ENCODE results near the gene MYZAP.

DNA sequence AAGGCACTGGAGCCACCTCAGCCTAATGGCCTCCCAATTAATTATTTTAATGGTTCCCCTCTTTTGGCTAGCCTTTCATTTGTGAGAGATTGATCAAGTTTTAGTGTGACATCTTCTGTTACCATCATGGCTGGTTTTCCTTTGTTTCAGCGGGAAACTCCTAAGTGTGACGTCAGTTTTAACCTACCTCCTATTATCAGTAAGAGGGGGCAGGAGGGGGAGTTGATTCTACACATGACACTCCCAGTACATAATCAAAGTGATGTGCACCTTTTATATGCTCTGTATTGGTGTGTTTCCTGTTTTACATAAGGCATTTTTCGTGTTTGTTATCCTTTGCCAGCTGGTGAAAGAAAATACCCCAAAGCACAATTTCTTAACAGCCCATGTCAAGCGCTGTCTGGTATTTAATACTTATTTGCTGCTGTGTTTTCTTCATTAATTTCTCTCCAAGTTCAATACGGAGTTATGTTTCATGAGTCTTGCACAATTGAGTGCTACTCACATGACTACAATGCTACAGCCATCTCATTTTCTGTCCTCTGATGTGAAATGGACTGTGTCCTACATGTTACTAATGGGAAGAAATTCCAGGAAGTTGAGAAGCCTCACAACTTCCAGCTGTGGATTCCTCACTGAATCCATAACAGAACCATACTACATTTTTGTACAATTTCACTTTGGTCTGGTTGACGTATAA lies 62.6 kb downstream of the MYZAP start:
- TF ChIP-seq, protein P1, sequence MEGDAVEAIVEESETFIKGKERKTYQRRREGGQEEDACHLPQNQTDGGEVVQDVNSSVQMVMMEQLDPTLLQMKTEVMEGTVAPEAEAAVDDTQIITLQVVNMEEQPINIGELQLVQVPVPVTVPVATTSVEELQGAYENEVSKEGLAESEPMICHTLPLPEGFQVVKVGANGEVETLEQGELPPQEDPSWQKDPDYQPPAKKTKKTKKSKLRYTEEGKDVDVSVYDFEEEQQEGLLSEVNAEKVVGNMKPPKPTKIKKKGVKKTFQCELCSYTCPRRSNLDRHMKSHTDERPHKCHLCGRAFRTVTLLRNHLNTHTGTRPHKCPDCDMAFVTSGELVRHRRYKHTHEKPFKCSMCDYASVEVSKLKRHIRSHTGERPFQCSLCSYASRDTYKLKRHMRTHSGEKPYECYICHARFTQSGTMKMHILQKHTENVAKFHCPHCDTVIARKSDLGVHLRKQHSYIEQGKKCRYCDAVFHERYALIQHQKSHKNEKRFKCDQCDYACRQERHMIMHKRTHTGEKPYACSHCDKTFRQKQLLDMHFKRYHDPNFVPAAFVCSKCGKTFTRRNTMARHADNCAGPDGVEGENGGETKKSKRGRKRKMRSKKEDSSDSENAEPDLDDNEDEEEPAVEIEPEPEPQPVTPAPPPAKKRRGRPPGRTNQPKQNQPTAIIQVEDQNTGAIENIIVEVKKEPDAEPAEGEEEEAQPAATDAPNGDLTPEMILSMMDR (IDR thresholded peaks at IDR 0.05): no peak
- no peak for TF ChIP-seq EZH2phosphoT487 (IDR thresholded peaks at IDR 0.05)
- TF ChIP-seq EZH2 (IDR thresholded peaks at IDR 0.05): no peak

All from neural progenitor cell (in vitro differentiated cells).